Activated effector memory CD4-positive, alpha-beta T cell treated with Interleukin-2 at 50 U/mL for 16 hours (primary cell): Measurements from ENCODE around the gene STARD9.
A peak's percentile ranks its signal among the peaks of the same experiment; 100 is the strongest.
"Not testable (repeated sequence)": the region's sequence is repeated elsewhere in the genome, so short reads cannot be mapped to it uniquely, and the experiment has no call there.

Experiments
- DNase-seq: peaks from one replicate; pipeline ENCODE4 v3.0.0-alpha.2; 2020

Gene STARD9

GRCh38 chr15:42575188-42576039 is at the start of gene STARD9:
TSS of gene STARD9 (plus strand) at chr15:42575606. CDS start at chr15:42575716, 110 bp downstream.
- peak; percentile 94 for DNase-seq

- DNase-seq, result no peak
Measured at GRCh38 chr15:42528970-42529369, 46.4 kb upstream of the STARD9 start.

DNA sequence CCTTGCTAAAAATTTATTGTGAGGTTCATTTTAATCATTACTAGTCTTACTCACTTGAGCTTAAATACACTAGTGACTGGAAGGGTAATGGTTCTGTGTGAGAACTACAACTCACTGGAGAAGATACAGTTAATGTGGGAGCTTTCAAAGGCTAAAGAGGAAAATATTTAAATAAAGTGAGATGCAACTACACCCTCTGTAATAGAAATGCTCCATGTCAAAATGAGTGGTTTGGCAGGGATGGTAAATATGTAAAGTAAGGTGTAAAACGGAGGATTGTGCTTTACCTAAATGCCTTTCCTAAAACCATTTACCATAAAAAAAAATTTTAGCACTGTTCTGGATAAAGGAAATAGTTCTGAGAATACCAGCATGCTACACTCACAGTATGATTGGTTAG is 42.2 kb upstream of the STARD9 start:
- no peak for DNase-seq

GRCh38 chr15:42544853-42545629 is 30.4 kb upstream of the STARD9 start:
- no peak for DNase-seq

DNA sequence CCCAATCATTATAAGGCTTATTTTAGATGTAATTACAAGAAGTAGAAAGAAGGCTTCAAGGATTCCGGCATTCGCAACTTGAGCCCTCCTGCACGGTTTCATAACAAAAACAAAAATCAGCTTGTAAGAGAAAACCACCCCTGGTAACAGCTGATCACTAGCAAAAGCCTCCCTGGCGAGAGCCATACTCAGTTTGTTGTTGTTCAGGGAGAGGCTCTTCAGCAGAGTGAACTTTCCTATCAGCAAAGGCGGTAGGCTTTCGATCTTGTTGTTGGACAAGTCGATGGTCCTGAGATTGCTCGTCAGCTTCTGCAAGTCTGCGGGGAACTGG is 27.5 kb upstream of the STARD9 start:
- DNase-seq, result no peak

DNA sequence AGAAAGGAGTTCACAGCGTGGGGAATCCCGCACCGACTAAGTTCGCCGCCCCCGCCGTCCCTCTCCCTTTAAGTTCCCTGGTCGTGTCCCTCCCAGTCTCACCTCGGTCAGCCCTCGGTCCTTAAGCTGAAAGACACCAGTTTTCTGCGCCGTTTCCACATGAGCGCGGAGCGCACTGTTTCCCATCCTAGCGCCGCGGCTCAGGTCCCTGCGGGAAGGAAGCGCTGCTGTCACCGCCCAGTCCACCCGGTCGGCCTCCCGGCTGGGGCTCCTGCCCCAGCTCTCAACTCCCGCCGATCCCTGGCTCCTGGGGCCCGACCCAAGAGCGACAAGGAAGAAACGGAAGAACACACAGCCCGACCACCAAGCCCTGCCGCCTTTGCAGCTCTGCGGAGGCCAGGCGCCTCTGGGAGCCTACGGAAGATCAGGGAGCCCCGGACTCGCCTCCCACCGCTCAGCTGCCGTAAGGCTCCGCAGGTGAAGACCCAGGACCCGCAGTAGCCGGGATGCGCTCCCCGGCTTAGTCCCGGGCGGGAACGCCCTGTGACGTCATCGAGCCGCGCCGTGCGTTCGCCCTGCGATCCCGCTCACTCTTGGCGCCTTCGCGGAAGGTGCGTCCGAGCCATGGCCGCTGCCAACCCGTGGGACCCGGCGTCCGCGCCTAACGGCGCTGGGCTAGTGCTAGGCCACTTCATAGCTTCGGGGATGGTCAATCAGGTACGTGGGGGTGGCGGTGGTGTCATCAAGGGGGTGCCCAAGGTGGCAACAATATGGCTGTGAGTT is 27.0 kb upstream of the STARD9 start, which contains the start of the genes HAUS2 and LRRC57:
HAUS2 (plus strand) TSS at position 590 of the 783 bp plus-strand sequence; CDS start at position 625, 35 bp downstream.
LRRC57 (minus strand) TSS at position 545 of the 783 bp plus-strand sequence; CDS start at position 186, 359 bp downstream.
- DNase-seq, result peak; percentile 79

- no peak for DNase-seq
Measured at GRCh38 chr15:42549032-42549491, 26.3 kb upstream of the STARD9 start.

DNA sequence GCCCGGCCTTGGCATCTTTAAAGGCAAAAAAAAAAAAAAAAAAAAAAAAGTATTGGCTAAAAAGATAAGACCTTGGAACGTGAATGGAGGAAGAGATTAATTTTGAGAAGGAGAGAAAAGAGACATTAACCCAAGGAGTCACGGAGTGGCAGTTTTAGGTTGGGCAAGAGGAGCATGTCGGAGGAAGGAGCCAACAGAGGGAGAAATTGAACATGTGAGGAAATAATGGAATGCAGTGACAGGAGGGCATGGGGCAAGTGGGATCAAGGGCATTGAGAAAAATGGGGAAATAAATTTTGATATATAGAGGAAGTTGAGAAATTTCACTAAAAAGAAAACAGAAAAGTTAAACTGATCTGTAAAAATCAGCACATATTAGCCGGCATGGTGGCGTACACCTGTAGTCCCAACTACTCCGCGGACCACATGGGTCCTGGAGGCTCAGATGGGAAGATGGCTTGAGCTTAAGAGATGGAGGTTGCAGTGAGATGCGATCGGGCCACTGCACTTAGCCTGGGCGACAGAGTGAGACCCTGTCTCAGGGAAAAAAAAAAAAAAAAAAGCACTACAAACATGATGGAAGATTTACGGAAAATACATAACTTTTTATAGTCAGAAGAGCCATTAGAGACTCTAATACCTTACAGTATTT is 25.5 kb upstream of the STARD9 start:
- DNase-seq, result no peak

DNA sequence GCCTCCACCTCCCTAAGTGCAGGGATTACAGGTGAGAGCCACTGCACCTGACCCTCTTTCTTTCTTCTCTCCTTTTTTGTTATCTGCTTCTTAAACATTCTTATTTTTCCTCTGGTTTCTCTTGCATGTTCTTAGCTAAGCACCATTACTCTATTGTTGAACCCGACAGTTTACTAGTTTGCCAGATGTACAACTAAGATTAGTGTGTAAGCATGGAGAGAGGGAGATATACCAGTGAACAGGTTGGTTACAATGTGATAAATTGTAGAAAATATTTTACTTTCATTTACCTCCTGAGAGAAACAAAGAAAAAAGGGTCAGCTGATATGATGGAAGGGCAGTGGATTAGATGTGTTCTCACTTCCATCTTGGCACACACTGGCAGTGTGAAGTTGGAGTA is 21.9 kb upstream of the STARD9 start:
- no peak for DNase-seq

DNA sequence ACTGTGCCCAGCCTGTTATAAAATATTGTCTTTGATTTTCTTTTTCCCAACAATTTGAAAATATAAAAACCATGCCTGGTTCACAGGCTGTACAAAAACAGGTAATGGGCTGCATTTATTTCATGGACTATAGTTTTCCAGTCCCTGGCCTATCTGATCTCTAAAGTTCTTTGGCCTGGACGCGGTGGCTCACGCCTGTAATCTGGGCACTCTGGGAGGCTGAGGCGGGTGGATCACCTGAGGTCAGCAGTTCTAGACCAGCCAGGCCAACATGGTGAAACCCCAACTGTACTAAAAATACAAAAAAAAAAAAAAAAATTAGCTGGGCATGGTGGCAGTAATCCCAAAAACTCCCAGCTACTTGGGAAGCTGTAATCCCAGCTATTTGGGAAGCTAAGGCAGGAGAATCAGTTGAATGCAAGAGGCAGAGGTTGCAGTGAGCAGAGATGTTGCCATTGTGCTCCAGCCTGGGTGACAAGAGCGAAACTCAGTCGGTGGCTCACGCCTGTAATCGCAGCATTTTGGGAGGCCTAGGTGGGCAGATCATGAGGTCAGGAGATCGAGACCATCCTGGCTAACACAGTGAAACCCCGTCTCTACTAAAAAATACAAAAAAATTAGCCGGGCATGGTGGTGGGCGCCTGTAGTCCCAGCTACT is 18.7 kb upstream of the STARD9 start:
- DNase-seq, result not testable (repeated sequence)

DNA sequence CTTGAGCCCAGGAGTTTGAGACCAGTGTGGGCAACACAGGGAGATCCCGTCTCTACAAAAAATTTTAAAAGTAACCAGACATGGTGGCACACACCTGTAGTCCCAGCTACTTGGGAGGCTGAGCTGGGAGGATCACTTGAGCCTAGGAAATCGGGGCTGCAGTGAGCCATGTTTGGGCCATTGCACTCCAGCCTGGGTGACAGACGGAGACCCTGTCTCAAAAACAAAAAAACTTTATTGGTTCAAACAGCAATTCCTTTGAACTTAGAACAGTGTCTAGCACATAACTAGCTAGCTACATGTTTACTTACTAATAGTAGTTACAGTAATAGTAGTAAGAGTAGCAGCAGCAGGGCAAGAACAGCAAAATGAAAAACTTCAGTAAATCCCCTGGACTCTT is 16.7 kb upstream of the STARD9 start:
- no peak for DNase-seq

DNA sequence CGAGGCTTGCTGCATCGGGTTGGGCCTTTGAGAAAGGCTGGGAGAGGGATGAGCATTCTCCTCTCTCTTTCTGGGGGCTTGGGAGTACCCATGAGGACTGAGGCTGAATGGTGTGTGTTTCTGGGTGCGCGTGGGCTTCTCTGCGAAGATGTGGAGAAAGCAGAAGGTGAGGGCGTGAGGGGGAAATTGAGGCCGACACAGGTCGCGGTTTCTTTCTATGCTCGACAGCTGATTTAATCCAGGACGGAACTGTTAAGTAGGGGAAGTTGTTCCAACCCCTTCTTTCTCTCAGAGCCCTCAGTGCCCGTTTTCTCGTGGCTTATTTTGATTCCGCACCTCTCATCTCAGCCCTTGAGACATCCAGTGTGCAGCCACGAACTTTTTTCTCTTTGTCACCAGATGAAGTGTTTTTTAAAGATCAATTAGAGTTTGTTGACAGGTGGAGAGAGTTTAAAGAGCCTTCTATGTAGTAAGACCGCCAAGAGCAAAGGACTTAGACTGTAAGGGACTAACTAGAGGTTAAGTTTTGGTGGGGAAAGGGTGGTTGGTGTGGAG is 711 bp downstream of the STARD9 start:
- DNase-seq, result no peak

DNA sequence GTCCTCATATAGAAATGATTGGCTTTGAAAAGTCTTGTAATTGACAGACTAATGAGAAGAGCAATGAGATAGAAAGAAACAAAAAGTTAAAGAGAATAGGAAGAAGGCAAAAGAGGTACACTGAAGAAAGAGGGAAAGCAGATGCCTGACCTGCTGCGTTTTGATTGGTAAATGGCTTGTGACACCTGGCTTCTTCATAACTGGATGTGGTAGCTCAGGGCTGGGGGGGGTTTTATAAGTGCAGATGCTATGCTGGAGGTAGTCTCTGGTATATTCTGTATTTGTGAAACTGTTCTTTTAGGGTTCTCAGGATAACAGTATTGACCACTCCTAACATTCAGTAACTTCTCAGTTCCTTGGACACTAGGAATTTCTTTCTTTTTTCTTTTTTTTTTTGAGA is 1.4 kb downstream of the STARD9 start:
- DNase-seq, result no peak

- DNase-seq, result no peak
Measured at GRCh38 chr15:42577514-42578031, 2.2 kb downstream of the STARD9 start.

DNA sequence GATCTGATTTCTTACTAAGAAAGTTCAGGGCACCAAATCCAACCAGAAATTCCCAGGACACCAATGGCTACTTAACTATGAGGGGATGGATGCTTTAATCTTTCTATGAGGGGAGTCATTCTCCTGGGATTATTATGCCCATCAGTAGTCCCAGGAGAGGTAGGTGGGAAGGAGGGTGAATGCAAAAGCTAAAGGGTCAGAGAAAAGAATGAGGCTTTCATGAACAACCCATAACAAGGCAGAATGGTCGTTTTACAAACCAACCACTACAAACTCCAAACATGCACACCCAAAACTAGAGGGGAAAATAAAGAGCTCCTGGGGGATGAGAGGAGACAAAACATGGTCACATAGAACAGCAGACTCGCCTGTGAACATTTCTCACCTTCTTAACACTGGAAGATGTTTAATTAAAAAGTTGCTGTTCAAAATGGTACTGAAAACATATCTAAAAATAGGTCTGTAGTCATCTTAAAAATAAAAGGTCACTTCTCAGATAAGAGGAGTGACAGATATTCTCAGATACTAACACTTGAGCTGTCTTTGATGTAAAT is 3.7 kb downstream of the STARD9 start:
- DNase-seq, result no peak

DNA sequence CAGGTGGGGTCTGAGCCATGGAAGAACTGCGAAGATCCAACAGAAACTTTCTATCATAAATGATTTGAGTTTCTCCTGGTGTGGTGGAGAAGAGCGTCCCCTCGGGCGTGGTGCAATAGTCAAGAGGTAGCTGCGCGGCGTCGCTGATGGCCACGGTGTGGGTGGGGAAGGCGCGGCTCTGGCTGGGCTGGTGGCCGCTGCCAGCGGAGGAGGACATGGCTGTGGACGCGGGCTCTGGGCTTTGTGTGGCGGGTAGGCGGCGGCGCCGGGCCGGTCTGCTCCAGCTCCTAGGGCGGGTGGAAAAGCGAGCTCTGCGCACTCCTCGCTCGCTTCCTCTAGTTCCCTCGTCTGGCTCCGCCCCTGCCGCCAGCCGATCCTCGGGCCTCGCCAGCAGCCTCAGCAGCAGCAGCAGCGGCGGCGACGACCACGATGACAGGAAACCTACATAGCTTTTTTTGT is 5.9 kb downstream of the STARD9 start:
- DNase-seq, result peak; percentile 75

GRCh38 chr15:42582569-42583375 is 7.4 kb downstream of the STARD9 start:
- DNase-seq, result no peak

DNA sequence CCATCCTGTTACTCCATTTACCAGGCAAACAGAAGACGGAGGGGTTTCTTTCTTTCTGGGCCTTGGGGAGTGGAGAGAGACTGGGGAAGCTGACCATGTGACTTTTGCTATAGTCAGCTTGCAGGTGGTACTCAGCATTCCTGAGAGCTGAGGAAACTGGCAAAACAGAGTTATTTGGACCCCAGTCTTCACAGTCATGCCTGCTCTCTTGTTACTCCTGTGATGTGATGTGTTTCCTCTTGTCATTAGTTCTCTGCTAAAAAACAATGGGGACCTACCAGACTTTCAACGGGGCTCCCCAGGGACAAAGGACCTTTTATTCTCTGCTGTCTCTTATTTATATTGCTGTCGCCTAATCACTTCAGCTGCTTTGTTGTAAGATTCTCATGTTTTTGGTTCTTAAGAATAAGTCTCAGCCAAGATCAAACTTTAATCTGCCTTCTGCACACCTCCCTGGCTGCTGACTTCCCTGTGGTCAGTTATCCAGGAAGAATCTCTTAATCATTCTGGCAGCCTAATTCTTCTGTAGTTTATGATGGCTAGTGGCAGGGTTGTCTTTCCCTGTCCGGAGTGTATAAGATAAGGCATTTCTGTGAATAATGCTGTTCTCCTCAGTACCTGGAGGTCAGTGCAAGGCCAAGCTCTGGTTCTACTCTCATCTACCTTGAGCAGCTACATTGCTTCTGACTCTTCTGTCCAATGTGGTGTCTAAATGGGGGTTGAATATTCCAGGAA is 8.8 kb downstream of the STARD9 start:
- DNase-seq, result no peak

- no peak for DNase-seq
Measured at GRCh38 chr15:42590619-42591237, 15.3 kb downstream of the STARD9 start.
